D721Med (cell line): ENCODE results near the gene SMIM12.

ENCODE experiments used
- DNase-seq: peaks from one replicate; pipeline ENCODE4 v3.0.0; 2011; ENCODE audit warnings: low spot score; ENCODE audit not compliant: insufficient read length
- FAIRE-seq: peaks from 2 replicates; lab custom pipeline; 2011; peaks lifted over from hg19 to GRCh38; lab: Jason Lieb, UNC
- TF ChIP-seq, protein P1 (sequence below): IDR thresholded peaks from 2 replicates; pipeline ENCODE4 v1.5.1; 2012; ENCODE audit warnings: mild to moderate bottlenecking, control low read depth; ENCODE audit not compliant: insufficient read depth; ENCODE audit errors: missing control alignments

The SMIM12 gene

DNA sequence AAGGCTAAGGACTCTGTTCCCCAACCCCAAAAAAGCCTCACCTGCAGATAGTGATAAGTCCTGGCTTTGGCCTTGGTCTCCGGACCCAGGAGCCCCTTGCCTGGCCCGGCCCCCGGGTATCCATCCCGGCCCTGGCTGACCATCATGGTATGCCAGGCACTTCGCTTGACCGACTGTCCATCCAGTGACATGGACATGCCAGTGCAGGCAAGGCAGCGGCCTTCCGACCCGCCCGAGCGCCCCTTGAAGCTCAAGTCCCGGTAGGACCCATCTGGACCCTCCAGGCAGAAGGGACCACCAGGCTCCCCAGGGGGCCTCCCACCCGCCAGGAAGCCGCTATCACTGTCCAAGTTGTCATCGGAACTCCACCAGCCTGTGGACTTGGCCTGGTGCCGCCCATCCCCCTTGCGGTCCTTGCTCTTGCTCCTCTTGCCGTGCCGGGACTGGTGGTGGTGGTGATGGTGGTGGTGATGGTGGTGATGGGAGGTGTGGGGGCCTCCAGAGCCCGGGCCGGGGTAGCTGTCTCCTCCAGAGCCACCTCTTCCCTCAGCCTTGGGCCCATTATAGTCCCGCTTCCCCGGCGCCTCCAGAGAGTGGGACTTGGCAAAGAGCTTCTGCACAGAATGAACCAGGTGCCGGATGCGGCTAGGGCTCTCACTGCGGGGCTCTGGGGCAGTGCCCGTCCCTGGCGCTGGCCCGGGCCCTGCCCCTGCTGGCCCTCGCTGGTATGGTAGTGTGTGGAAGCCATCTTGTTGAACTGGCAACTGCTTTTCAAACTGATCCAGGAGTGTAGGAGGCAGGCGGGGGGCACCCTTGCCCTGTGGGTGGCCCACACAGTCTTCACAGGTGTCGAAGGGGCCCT, 44.9 kb upstream of the SMIM12 start:
- TF ChIP-seq, protein P1, sequence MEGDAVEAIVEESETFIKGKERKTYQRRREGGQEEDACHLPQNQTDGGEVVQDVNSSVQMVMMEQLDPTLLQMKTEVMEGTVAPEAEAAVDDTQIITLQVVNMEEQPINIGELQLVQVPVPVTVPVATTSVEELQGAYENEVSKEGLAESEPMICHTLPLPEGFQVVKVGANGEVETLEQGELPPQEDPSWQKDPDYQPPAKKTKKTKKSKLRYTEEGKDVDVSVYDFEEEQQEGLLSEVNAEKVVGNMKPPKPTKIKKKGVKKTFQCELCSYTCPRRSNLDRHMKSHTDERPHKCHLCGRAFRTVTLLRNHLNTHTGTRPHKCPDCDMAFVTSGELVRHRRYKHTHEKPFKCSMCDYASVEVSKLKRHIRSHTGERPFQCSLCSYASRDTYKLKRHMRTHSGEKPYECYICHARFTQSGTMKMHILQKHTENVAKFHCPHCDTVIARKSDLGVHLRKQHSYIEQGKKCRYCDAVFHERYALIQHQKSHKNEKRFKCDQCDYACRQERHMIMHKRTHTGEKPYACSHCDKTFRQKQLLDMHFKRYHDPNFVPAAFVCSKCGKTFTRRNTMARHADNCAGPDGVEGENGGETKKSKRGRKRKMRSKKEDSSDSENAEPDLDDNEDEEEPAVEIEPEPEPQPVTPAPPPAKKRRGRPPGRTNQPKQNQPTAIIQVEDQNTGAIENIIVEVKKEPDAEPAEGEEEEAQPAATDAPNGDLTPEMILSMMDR = no peak
- DNase-seq (no peak), FAIRE-seq (no peak)

- TF ChIP-seq, protein P1 = no peak
- DNase-seq (no peak), FAIRE-seq (no peak)
Observed at GRCh38 chr1:34901919-34902318, 42.4 kb upstream of the SMIM12 start.

- TF ChIP-seq, protein P1 = no peak
- DNase-seq (no peak), FAIRE-seq (no peak)
Observed at GRCh38 chr1:34900775-34901502, 41.4 kb upstream of the SMIM12 start.

DNA sequence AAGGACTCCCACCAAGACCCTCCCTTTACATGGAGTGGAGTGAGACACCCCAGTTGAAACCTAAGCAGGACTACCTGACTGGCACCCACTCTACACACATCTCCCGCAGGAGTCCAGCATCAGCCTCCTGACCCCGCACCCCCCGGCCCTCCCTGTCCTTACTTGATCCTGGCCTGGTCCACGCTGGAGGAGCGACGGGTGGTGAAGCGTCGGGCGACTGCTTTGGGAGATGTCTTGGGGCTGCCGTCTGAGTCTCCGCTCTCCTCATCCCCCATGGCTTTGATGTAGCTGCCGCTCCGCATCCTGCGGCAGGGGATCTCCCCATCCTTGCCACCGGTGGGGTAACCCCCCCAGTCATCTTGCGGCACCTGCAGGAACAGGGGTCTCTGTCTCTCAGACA, 40.4 kb upstream of the SMIM12 start:
- DNase-seq (no peak), FAIRE-seq (no peak)
- TF ChIP-seq, protein P1 = no peak

DNA sequence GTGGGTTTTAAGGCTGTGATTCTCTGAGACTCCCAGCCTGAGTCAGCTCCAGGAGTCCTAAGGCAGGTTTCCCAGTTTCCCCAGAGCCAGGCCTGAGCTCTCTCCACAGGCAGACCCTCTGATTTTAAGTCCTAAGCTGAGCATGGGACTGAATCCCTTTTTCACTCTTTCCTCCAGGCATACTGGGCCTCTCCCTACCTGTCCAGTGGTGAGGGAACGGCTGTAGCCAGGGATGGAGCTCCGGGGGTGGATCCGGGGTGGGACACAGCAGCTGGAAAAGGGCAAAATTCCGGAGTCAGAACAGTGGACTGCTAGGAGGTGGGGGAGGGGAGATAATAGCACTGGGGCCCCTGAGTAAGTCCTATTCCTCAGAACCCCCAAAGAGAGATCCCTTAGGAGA, 39.9 kb upstream of the SMIM12 start:
- DNase-seq (no peak), FAIRE-seq (no peak)
- TF ChIP-seq, protein P1 = no peak

GRCh38 chr1:34898330-34898761, 38.8 kb upstream of the SMIM12 start:
- TF ChIP-seq, protein P1 = no peak
- no peak for DNase-seq
- no peak for FAIRE-seq
